Adrenal gland (tissue), 5 donors: ENCODE results near the gene RIMBP2.

Experiments
- POLR2A ChIP-seq, 2 donors: fragments of 450-650 bp; IDR thresholded peaks; one replicate each; pipeline ENCODE4 v1.6.1; 2017; ENCODE audit warnings: antibody characterized with exemption in 2 of 2, mild to moderate bottlenecking in 2 of 2, moderate library complexity in 1 of 2
- TF ChIP-seq, protein P1 (sequence below), 6 experiments: fragments of 450-650 bp in 4 of 6; fragments of 200-600 bp in 2 of 6; sonication (generic) in 1 of 6; IDR thresholded peaks; 1 replicate in 5 of 6; 2 replicates in 1 of 6; pipeline versions ENCODE4 v1.5.1 to v1.8.0; 2016 to 2021; ENCODE audit warnings: antibody characterized with exemption in 6 of 6, mild to moderate bottlenecking in 2 of 6, moderate library complexity in 1 of 6
- donor health status: DM: no; HTN: no; CAD: no.

- TF ChIP-seq, protein P1, sequence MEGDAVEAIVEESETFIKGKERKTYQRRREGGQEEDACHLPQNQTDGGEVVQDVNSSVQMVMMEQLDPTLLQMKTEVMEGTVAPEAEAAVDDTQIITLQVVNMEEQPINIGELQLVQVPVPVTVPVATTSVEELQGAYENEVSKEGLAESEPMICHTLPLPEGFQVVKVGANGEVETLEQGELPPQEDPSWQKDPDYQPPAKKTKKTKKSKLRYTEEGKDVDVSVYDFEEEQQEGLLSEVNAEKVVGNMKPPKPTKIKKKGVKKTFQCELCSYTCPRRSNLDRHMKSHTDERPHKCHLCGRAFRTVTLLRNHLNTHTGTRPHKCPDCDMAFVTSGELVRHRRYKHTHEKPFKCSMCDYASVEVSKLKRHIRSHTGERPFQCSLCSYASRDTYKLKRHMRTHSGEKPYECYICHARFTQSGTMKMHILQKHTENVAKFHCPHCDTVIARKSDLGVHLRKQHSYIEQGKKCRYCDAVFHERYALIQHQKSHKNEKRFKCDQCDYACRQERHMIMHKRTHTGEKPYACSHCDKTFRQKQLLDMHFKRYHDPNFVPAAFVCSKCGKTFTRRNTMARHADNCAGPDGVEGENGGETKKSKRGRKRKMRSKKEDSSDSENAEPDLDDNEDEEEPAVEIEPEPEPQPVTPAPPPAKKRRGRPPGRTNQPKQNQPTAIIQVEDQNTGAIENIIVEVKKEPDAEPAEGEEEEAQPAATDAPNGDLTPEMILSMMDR (IDR thresholded peaks at IDR 0.05), result no peak
- no peak for TF ChIP-seq POLR2A (IDR thresholded peaks at IDR 0.05)
Observed at GRCh38 chr12:130680451-130680990, 35.6 kb downstream of the RIMBP2 start.
